Coronary artery (tissue), 2 donors: ENCODE results near the gene KLK1.
A peak's percentile ranks its signal among the peaks of the same experiment; 100 is the strongest.

Experiments used
- DNase-seq: peaks from one replicate; pipeline ENCODE4 v3.0.0-alpha.2; 2017; ENCODE audit warnings: low spot score
- H3K27ac ChIP-seq, 2 donors: fragments of 200-600 bp; sonication (generic); one replicate each; pipeline ENCODE4 v1.5.1; 2016 to 2019
- H3K4me3 ChIP-seq: fragments of 200-600 bp; sonication (generic); 2 replicates; pipeline ENCODE4 v1.5.1; 2016; ENCODE audit warnings: mild to moderate bottlenecking, moderate library complexity
- CTCF ChIP-seq: fragments of 200-600 bp; sonication (generic); IDR thresholded peaks from one replicate; pipeline ENCODE4 v1.5.1; 2019; ENCODE audit warnings: antibody characterized with exemption

KLK1 gene

GRCh38 chr19:50837300-50837699 is 13.7 kb upstream of the KLK1 start:
- no peak for DNase-seq
- Histone ChIP-seq H3K27ac (no peak overlapping the region), H3K4me3 (no peak overlapping the region)
- no peak for TF ChIP-seq CTCF

GRCh38 chr19:50836543-50837195 is 13.1 kb upstream of the KLK1 start:
- no peak for DNase-seq
- Histone ChIP-seq H3K27ac (no peak overlapping the region), H3K4me3 (no peak overlapping the region)
- no peak for TF ChIP-seq CTCF

- Histone ChIP-seq H3K4me3 (peak overlapping the region; percentile 75), H3K27ac (no peak overlapping the region)
- DNase-seq = no peak
- TF ChIP-seq CTCF = no peak
Measured at GRCh38 chr19:50835785-50836542, 12.4 kb upstream of the KLK1 start.

- DNase-seq = no peak
- no peak overlapping the region for H3K27ac ChIP-seq
- peak overlapping the region; percentile 75 for H3K4me3 ChIP-seq
- no peak for TF ChIP-seq CTCF
Measured at GRCh38 chr19:50835103-50835784, 11.7 kb upstream of the KLK1 start.

GRCh38 chr19:50833802-50834167 is 10.2 kb upstream of the KLK1 start:
- no peak overlapping the region for H3K27ac ChIP-seq
- no peak for DNase-seq
- no peak overlapping the region for H3K4me3 ChIP-seq
- no peak for TF ChIP-seq CTCF

GRCh38 chr19:50833117-50833801 is 9.7 kb upstream of the KLK1 start, which contains the start of gene KLK15:
KLK15 (minus strand) TSS chr19:50833574; CDS start chr19:50831492, 2,082 bp downstream.
- H3K4me3 ChIP-seq = no peak within 1 kb of the TSS
- TF ChIP-seq CTCF = no peak
- no peak within 1 kb of the TSS for H3K27ac ChIP-seq
- no peak for DNase-seq
